ENCODE results near the gene ACP2.

ACP2 gene

GRCh38 chr11:47274495-47275235 lies 26.1 kb upstream of the ACP2 start:
- TF ChIP-seq, protein P1, sequence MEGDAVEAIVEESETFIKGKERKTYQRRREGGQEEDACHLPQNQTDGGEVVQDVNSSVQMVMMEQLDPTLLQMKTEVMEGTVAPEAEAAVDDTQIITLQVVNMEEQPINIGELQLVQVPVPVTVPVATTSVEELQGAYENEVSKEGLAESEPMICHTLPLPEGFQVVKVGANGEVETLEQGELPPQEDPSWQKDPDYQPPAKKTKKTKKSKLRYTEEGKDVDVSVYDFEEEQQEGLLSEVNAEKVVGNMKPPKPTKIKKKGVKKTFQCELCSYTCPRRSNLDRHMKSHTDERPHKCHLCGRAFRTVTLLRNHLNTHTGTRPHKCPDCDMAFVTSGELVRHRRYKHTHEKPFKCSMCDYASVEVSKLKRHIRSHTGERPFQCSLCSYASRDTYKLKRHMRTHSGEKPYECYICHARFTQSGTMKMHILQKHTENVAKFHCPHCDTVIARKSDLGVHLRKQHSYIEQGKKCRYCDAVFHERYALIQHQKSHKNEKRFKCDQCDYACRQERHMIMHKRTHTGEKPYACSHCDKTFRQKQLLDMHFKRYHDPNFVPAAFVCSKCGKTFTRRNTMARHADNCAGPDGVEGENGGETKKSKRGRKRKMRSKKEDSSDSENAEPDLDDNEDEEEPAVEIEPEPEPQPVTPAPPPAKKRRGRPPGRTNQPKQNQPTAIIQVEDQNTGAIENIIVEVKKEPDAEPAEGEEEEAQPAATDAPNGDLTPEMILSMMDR (conservative IDR thresholded peaks at IDR 0.05; ENCODE audit: low read length) = no peak
- no peak overlapping the region for H3K4me3 ChIP-seq (ENCODE audit: low read length)
- DNase-seq (ENCODE audit: low read depth) = no peak

DNA sequence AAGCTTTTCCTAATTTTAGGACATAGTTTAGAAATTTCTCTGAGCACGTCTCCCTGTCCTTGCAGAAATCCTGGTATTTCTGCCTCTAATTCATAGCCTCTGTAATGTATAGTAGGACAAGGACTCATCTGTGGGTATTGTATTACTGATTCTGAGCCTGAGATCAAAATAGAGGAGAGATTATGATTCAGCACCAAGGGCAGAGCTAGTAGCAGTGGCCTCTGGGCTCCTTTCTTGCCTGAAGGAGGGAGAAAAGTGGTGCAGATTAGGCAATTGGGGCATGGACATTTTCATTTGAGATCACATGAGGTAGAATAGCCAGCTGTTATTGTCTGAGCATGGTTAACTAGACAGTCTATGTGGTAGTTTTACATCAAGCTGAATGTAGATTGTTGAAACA lies 24.1 kb upstream of the ACP2 start:
- no peak overlapping the region for H3K4me3 ChIP-seq (ENCODE audit: low read length)
- DNase-seq (ENCODE audit: low read depth) = peak; percentile 24
- TF ChIP-seq, protein P1 (conservative IDR thresholded peaks at IDR 0.05; ENCODE audit: low read length) = no peak

- no peak overlapping the region for H3K4me3 ChIP-seq (ENCODE audit: low read length)
- no peak for DNase-seq (ENCODE audit: low read depth)
- TF ChIP-seq, protein P1 (conservative IDR thresholded peaks at IDR 0.05; ENCODE audit: low read length) = no peak
Observed at GRCh38 chr11:47271961-47272661, 23.5 kb upstream of the ACP2 start.

GRCh38 chr11:47271328-47271727 lies 22.7 kb upstream of the ACP2 start:
- TF ChIP-seq, protein P1 (conservative IDR thresholded peaks at IDR 0.05; ENCODE audit: low read length) = no peak
- DNase-seq (ENCODE audit: low read depth) = no peak
- H3K4me3 ChIP-seq (ENCODE audit: low read length) = peak overlapping the region; percentile 83

DNA sequence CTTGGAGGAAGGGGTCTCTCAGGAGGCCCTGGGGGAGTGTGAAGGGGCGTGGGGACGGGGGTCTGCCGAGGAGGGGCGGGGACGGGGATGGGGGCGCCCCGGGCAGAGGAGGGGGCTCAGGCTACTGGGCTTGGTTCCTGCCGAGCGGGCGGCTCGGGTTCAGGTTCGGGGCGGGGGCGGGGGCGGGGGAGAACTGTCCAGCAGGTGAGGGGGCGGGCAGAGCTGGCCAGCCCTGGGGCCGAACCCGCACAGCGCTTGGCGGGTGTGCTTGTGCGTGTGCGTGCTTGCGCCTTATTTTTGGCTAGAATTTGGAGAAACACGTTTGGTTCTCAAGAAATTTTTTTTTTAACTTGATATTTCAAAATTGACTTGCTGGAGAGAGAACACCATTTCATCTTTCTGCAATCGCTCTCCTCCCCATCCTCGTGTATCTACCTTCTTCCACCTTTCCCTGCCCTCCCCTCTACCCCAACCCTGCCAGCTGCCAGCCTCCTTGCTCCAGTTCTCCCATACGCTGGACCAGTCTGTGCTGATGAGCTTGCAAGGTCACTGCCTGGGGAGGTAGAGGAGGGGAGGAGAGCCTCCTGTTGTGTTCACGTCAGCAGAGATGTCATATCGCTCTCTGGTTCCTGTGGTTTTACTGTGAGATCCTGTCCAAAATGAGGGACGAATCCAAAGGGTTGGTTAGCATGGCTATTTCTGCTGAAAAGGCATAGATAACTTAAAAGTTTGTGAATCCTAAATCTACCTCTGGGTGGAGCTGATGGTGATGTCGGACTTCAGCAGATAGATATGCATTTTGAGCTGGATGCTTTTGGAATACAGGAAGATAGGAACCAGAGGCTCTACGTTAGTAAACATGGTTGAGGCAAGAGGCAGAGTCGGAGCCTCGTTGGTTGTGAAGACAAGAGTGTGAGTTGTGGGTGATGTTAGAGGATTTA lies 22.0 kb upstream of the ACP2 start:
- H3K4me3 ChIP-seq (ENCODE audit: low read length) = peak overlapping the region; percentile 83
- TF ChIP-seq, protein P1 (conservative IDR thresholded peaks at IDR 0.05; ENCODE audit: low read length) = peak; percentile 34; the same call in 1 of the 2 replicates
- DNase-seq (ENCODE audit: low read depth) = peak; percentile 55

GRCh38 chr11:47269829-47270305 lies 21.3 kb upstream of the ACP2 start, which contains the start of gene MADD:
TSS of gene MADD (plus strand) at chr11:47270133.
- peak; percentile 78 for DNase-seq (ENCODE audit: low read depth)
- TF ChIP-seq, protein P1 (conservative IDR thresholded peaks at IDR 0.05; ENCODE audit: low read length) = no peak
- peak within 1 kb of the TSS; percentile 83 for H3K4me3 ChIP-seq (ENCODE audit: low read length)
